GM19240 (cell line): ENCODE measurements around the gene KRTAP29-1.

Experiments
- DNase-seq: peaks from one replicate; pipeline ENCODE4 v3.0.0; 2011; ENCODE audit warnings: low spot score; ENCODE audit not compliant: insufficient read length

The KRTAP29-1 gene

DNA sequence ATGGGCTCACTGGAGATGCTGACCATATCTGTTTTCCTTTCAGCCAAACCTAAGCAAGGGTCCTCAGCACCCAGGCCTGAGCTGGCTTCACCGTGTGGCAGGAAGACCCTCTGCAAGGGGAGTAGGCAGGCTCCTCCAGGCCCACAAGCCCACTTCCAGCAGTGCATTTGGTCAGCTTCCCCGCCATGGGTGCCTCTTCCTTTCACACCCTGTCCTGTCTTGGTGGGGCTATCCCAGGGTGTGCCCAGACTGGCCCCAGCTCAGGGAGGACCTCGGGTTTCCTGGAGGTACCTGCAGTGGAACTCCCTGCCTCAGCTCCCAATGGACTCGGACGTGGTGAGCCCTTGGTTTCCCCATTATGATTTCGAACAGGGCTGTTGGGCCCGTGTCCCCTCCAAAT, 25.6 kb upstream of the KRTAP29-1 start:
- no peak for DNase-seq

DNA sequence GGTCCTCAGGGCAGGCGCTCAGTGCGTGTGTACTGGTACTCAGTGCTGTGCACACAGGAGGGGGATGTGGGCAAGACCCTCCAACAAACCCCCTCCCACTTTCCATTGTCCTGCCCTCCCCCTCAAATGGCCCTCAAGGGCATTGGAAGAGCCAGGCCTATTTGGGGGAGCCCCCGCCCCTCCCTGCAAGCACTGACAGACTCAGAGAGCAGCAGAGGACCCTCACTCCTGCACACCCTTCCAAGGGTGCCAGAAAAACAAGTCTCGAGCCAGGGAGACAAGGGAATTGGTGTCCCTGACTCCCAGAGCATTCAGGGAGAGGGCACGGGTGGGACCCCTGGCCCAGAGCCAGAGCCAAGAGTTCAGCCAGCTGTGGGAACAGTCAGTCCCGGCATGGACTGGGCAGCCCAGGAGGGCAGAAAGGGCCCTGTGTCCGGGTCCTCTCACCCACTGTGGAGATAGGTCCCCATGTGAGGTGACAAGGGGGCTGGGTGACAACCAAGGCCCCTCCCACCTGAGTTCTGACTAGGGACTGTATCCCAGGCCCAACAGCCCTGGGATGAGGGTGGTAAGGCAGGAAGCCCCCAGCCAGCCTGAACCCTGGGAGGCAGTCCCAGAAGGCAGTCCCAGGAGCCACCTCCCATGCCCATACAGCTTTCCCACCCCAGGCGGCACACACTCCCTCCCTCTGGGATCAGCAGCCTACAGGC, 24.9 kb upstream of the KRTAP29-1 start:
- no peak for DNase-seq

DNA sequence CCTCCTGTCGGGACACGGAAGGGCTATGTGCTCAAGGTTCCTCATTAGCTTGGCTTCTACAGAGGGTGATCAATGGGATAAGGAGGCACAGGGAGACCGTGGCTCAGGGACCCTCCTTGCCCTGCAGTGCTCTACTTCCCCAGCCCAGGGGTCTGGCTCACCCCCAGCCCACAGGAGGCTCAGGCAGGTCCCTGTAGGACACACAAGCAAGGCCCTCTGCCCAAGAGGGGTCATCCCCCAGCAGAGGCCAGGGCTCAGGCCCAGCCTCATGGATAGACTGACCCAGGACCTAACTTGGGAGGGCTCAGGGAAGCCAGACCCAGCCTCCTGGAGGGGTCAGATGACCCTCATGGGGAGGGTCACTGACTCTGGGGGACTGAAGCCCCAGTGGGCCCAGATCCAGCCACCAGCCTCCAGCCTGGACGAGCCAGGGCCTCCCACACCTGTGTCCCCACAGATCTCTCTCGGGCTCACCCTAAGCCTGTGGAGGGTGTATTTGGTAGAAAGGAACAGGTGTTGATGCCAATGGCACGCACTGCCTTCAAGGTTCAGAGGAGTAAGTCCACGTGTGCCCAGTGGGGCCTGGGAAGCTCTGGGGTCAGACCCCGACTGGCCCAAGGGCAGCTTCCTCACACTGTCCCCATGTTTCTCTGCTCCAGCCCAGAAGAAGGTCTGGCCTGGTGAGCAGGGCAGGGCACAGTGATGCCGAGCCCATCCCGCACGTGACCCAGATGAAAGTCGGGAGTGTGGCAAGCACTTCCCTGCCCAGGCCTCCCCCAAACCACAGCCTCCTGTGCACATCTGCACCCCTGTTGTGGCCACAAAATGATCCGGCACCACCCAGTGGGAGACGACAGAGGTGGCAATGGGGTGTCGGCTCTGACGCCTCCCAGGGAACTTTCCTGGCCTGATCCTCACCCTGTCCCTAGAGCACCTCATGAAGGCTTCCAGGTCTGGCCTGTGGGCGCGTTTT, 23.8 kb upstream of the KRTAP29-1 start:
- no peak for DNase-seq

- no peak for DNase-seq
Observed at GRCh38 chr17:41325611-41326010, 23.0 kb upstream of the KRTAP29-1 start.

DNA sequence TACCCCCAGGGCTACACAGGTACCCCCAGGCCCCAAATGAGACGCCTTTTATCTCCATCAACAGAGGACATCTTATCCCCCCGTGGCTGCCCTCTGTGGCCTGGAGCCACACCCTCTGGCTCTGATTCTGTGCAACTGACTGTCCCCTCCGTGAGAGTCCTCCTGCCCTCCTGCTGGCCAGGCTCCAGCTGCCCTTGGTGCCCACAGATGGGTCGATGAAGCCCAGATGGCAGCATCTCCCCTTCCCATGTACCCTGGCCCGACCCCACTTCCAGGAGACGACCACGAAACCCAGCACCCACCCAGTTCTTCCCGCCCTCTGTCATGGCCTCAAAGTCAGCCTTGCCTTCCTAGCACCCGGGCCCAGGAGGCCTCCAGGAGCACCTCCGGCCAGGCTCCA, 22.5 kb upstream of the KRTAP29-1 start:
- DNase-seq: no peak

- no peak for DNase-seq
Observed at GRCh38 chr17:41324180-41325075, 21.8 kb upstream of the KRTAP29-1 start.

DNA sequence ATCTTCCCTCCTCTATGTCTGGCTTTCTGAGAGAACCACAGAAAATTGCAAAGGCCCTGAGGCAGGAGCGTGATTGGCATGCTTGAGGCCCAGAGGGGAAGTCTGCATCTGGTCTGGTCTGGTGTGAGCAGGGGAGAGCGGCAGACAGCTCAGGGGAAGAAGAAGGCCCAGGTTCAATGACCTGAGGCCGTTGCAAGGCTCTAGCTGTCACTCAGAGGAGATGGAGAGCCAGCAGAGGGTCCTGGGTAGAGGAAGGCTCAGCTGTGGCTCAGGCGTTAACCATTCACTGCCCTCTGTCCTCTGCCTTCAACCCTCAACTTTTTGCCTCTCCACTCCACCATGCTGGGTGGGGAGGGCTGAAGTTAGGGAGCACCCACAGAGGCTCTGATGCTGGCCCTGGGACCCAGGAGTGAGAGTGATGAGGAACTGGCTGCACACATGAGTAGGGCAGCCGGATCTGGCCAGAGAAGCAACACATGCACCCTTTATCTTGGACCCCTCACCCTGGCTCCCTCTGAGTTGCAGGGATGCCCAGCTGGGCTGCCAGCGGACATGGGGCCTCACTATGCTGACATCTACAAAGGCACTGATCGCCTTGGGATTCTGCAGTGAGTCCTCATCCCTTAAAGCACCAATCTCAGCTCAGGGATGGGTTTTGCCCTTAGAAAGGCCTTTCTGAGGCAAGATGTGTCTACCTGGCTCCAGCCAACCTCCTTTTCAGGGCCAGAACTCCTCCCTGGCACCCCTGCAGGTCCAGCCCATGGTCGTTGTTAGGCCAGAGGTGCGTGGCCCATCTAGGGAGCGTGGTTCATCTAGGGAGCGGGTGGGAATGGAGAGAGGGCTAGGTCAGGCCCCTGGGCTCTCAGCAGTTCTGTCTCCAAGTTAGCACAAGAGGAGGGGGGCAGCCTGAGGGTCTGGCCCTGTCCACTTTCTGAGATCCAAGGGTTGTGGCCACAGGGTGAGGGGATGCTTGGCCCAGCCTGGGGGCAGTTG, 20.5 kb upstream of the KRTAP29-1 start:
- DNase-seq: no peak

DNA sequence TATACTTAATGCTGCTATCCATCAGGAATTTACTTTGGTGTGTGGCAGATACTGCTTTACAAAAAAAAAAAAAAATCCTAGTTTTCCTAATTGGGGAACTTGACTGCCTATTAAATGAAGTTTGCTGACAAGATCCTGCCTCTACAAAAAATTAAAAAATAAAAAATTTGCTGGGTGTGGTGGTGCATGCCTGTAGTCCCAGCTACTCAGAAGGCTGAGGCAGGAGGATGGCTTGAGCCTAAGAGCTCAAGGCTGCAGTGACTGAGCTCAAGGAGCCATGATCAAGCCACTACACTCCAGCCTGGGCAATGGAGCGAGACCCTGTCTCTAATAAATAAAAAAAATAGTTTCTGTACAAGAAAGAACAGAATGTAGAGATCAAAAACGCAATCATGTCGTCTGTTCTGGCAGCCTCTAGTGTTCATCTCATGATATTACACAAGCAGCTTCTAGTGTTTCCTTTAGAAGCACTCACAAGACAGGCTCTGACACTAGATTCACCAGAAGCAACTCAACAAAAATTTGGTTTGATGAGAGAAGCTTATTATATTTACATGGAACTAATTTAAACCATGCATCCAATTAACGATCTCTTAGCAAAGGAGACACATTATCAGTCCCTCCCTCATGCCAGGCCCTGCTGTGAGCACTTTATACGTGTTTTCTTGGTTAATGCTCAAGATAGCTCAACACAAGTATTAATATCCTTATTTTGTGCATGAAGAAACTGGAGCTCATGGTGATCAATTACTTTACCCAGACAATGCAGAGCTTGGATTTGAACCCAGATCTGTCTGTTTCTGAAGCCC, 19.6 kb upstream of the KRTAP29-1 start:
- DNase-seq: no peak

GRCh38 chr17:41318231-41318630, 15.6 kb upstream of the KRTAP29-1 start:
- no peak for DNase-seq

DNA sequence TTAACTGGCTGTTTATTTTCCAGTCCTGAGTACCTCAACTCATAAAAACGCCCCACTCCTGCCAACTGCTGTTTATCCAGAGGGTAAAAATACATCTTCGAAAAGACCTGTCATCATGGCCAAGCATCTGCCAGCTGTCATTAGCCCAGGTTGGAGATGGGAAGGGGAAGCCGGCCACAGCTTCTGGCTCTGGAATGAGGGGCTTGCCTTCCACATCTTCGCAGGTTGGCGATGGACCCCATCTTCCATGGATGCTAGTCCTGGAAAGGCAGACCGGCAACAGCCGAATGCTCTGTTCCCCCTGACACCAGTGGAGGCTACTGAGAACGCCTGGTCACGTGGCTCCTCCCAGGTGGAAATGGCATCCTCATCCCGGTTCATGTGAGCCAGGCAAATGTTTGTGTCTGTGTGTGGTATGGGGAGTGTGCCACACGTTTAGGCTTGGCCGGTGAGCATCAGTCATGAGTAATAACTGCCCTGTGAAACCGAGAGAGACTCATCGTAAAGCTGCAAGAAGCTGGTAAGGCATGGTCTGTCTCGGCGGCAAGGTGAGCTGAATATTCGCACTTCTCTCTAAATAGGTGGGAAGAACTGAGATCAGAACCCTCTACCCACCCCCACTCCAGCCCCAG, 13.3 kb upstream of the KRTAP29-1 start:
- no peak for DNase-seq

DNA sequence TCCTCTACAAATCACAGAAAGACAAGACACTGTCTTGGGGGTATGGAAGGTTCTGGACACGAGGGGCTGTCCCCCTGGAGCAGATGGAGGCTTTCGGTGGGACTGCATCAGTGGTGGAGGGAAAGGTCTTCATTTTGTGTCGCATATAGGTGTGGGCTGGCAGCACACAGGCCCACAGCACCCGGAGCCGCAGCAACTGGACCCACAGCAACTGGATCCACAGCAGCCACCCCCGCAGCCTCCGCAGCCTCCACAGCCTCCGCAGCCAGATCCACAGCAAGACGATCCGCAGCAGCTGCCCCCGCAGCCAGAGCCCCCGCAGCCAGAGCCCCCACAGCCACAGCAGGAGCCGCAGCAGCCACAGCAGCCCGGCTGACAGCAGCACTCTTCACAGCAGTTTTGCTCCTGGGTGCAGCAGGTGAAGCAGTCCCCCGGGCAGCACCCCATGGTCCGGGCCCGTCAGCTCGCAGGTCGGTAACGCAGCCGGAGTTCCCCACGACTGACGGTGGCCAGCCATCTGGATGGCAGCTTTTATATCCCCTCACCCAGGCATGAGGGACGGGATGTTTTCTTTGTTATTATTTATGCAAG, 12.6 kb upstream of the KRTAP29-1 start, which contains the start of gene KRTAP17-1:
TSS of gene KRTAP17-1 (minus strand) at position 507 of the 591 bp plus-strand sequence. CDS start at position 447, 60 bp downstream.
- no peak for DNase-seq

DNA sequence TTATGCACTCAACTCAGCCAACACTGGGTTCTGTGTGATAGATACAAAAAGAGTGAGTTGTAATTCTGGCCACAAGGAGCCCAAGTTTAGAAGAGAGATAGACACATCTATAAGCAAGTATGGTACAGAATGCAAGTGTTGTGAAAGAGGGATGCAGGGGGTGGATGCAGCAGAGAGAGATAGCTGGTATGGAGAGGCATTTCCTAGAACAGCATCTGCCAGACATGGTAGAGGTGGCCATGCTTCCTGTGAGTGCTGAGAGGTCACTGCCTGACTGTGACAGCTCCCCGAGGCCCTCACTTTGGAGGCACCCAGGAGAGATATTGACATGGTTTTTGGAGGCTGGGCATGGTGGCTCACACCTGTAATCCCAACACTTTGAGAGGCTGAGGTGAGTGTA, 8.5 kb upstream of the KRTAP29-1 start:
- DNase-seq: no peak

DNA sequence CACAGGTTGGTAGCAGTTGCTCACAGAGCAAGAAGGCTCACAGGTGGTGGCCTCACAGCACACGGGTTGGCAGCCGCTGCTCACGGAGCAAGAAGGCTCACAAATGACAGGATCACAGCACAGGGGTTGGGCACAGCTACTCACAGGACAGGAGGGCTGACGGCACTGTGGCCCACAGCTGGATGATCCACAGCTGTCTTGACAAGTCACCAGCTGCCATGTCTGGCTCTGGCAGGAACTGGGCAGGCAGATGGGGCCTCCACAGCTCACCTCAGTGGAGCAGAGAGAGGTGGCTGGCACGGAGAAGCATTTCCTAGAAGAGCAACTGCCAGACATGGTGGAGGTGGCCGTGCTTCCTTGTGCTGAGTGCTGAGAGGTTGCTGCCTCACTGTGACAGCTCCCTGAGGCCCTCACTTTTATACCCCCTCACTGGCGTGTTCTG, 6.3 kb upstream of the KRTAP29-1 start, which contains the start of gene KRTAP16-1:
TSS of gene KRTAP16-1 (minus strand) at position 392 of the 442 bp plus-strand sequence. CDS start at position 336, 56 bp downstream.
- no peak for DNase-seq

- no peak for DNase-seq
Observed at GRCh38 chr17:41308251-41308917, 5.7 kb upstream of the KRTAP29-1 start.

DNA sequence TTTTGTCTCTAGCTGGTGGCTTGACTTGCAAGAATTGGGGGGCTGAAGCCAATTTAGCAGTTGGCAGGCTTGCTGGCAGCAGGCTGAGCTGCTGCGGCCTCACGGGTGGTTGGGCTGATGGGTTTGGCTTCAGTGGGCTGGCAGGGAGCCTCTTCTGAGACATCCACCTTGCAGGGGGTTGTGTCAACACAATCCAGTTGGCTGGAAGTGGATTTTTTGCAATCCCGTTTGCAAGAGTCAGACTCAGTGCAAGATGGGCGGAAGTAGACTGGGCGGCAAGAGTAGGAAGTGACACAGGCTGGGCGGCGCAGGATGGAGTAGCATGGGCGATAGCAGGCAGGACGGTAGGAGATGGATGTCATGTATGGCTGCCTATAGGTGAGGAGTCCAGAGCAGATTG, 5.0 kb upstream of the KRTAP29-1 start:
- DNase-seq: no peak

- DNase-seq: no peak
Observed at GRCh38 chr17:41304091-41304490, 1.4 kb upstream of the KRTAP29-1 start.

DNA sequence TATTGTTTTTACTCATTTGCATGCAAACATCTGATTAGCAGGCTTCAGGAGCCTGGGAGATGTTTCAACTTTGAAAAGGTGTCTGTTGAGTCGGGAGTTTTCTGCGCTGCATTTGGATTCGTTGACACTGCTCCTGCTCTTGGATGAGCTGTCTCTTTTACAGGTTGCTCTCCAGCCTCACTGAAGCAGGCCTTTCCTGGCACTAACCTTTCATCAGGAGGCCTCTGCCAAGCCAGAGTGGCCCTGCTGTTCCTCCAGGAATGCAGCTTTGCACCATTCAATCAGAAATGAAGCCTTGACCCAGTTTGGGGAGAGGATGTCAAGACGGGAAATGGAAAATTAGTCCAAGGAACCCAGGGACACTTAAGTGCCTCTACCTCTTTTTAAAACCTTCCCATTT, 330 bp upstream of the KRTAP29-1 start:
- no peak for DNase-seq
